ENCODE measurements around the gene FNBP1.

- TF ChIP-seq EZH2 (IDR thresholded peaks at IDR 0.05; ENCODE audit: borderline replicate concordance), result no peak
- TF ChIP-seq CTCF (IDR thresholded peaks at IDR 0.05; ENCODE audit: poor library complexity), result no peak
- TF ChIP-seq EZH2phosphoT487 (IDR thresholded peaks at IDR 0.05; ENCODE audit: low read depth, severe bottlenecking, unreplicated experiment), result no peak
Observed at GRCh38 chr9:129849901-129850300, 193.1 kb downstream of the FNBP1 start.

All from hepatocyte (in vitro differentiated cells).